GM12874 (cell line): ENCODE data around the gene RABIF.

ENCODE experiments used
- CTCF ChIP-seq: IDR thresholded peaks from 2 replicates; pipeline ENCODE4 v1.5.1; 2011; ENCODE audit warnings: low read depth, mild to moderate bottlenecking, control low read depth, low read length, moderate library complexity; ENCODE audit not compliant: insufficient read depth

RABIF gene

GRCh38 chr1:202888531-202889360 is at the start of gene RABIF:
RABIF (minus strand) TSS chr1:202889149; CDS start chr1:202889098, 51 bp downstream.
- TF ChIP-seq CTCF: no peak

GRCh38 chr1:202938287-202938925 is 49.5 kb upstream of the RABIF start:
- TF ChIP-seq CTCF: no peak

- no peak for TF ChIP-seq CTCF
These were observed 46.9 kb upstream of the RABIF start for GRCh38 chr1:202935844-202936243.

GRCh38 chr1:202934755-202935154 is 45.8 kb upstream of the RABIF start:
- TF ChIP-seq CTCF: no peak

- no peak for TF ChIP-seq CTCF
These were observed 43.5 kb upstream of the RABIF start for GRCh38 chr1:202932476-202932875.

GRCh38 chr1:202926581-202927491 is 37.9 kb upstream of the RABIF start, which contains the start of gene KLHL12:
KLHL12 (minus strand) TSS chr1:202927234; CDS start chr1:202925162, 2,072 bp downstream.
- peak; percentile 71 for TF ChIP-seq CTCF

GRCh38 chr1:202923533-202923932 is 34.6 kb upstream of the RABIF start:
- TF ChIP-seq CTCF: no peak
